AG20443 (cell line): ENCODE measurements around the gene RTN4RL1.

Experiments used
- DNase-seq: peaks from one replicate; pipeline ENCODE4 v3.0.0; 2012; ENCODE audit warnings: low spot score, mixed read lengths

RTN4RL1 gene

DNA sequence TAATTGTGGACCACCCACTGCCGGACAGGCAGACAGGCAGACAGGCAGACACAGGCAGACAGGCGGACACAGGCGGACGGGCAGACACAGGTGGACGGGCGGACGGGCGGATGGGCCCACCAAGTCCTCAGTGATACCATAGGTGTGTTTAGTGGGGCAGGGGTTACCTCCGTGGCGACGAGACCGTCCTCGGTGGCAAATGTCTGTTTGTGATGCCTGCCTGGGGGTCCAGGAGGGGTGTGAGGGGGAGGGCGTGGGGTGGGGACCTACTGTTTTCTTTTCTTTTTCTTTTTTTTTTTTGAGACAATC, 76.7 kb downstream of the RTN4RL1 start:
- no peak for DNase-seq

DNA sequence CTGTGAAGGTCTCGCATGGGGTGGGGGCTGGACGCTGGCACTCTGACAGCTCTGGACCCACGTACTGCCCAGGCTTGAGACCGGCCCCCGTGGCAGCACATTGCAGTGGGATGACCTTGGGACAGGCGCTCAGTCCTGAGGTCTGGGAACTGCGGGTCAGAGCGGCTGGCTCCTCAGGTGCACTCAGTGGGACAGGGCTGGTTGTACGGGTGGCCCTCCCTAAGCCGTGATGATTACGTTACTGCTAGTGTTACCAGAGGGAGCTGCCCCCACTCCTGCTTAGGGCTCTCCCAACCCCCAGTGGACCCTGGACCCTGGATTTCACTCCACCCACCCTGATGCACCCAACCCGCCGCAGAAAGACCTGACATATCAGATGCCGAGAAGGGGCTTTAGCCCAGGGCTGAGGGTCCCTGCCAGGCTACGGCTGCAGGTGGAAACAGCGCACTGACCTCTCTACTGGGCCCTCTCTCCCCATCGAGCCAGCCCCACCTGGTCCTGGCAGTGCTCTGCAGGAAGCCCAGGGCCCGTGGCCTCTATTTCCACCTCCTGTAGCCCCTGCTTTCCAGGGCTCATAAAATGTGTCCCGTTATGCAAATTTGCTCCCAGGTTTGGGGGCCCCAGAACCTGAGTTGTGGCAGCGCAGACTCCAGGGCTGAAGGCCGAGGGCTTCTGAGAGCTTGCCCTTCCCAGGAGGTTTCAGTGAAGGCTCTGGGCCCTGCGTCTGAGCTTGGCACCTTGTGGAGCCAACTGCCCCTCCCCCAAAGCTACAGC, 77.2 kb downstream of the RTN4RL1 start:
- DNase-seq, result no peak

DNA sequence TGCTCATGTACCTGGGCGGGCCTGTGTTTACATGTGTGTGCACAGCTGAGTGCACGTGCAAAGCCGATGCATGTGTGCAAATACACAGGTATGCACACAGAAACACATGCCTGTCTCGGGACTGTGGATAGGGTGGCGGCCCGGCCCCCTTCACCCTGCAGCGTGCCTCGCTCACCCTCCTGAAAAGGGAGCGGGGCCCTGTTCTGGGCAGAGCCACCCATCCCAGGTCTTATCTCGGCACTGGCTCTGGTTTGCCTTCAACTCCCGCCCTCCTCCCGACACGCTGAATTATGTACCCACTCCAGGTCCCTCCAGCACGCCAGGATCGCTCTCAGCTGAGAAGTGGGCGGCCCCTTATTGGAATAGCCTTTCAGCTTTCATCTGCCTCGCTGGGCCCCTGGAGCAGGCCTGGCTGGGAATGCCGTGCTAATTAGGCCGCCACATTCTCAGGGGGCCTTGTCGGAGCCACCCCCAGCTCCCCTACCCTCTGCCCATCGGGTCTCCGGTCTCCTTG, 77.8 kb downstream of the RTN4RL1 start:
- no peak for DNase-seq

DNA sequence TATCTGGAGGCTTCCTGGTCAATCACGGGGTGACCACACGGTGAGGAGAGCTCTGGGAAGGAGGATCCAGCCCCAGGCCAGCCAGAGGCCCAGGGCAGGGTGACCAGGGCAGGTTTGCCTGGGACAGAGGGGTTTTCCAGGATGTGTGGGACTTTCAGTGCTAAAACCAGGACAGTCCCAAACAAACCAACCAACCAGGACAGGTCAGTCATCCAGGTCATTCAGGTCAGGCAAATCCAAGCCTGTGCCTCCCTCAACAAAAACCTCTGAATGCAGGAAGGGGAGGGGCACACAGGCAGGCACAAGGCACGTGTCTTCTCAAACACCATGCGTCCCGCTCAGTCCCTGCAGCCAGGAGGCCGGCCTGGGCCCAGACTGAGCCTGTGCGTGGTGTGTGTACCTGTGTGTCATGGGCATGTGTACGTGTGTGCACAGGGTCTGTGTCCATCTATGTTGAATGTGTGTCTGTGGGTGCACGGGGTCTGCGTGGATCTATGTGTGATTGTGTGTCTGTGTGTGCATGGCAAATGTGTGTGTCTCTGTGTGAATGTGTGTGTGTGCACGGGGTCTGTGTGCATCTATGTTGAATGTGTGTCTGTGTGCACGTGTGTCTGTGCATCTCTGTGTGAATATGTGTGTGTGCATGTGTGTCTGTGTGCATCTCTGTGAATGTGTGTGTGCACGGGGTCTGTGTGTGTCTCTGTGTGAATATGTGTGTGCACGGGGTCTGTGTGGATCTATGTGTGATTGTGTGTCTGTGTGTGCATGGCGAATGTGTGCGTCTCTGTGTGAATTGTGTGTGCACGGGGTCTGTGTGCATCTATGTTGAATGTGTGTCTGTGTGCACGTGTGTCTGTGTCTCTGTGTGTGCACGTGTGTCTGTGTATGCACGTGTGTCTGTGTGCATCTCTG, 78.9 kb downstream of the RTN4RL1 start:
- DNase-seq, result no peak

DNA sequence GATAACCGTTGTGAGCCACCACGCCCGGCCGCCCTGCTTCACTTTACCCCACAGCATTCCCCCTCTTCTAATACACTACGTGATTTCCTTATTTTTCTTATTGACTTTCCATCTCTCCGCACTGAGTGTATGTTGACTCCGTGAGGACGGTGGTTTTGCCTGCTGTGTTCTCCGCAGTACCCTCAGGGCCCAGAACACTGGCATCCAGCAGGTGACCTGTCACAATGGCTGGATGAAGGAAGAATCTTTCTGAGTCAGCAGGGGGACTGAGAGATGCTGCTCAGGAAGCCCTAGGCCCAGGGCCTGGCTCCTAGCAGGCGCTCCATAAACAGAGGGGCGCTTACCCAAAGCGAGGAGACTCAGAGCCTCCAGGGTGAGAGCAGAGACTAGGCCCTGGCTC, 79.5 kb downstream of the RTN4RL1 start:
- DNase-seq, result no peak

DNA sequence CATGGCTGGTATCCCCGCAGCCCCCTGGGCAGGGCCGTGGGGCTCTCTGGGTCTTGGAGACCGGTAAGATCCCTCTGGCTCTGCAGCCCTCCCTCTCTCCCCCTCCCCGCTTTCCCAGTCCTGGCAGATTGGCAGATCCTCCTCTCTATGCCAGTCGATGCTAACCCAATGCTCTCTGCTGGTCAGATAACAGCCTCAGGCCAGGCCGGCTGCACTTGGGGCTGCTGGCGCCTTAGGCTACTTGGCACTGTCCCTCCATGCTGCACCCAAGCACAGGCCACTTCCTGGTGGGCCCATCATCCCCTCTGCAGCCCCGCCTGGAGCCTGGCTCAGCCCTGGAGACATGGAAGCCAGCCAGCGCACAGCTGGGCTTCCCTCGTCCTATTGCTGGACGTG, 81.7 kb downstream of the RTN4RL1 start:
- DNase-seq, result no peak

DNA sequence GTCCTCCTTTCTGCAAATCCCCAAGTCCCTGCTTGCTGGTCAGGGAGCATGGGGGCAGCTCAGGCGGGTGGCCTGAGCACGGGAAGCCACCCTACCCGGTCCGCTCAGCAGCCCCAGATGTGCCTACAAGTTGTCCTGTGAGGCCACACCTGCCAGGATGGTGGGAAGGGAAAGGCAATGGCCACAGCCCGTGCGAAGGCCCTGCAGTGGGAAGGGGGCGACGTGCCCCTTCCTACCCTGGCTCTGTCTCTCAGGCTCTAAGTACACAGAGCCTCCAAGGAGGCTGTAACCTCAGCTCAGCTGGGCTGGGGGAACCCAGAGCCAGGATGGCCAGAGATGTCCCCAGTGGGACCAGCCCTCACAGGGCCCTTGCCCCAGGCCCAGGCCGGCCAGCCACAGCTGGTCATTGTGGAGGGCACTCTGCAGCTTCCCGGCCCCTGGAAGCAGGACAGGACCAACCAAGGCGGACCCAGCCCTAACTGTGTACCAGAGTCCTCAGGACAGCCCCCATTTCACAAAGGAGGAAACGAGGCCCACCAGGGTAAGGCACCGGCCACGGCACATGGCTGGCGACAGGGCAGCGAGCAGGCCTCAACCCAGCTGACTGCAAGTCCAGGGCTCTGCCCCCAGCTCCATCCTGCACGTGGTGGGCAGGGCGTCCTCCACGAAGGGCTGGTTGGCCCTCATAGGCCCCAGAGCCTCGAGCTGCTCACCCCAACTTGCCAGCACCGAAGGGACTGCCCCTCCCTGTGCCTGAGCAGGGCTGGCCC, 82.3 kb downstream of the RTN4RL1 start:
- no peak for DNase-seq

DNA sequence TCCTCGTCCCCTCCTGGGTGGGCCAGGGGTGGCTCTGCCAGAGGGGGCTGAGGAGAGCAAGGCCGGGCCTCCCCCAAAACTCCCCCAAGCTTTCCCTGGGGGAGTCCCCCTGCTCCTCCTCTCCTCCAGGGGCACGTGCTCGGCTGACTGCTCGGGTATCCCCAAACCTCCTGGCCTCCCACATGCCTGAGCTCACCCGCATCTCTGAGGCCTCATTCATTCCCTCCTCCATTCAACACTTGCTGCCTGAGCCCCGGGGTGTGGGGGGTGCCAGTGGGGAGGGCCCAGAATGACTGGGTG, 83.1 kb downstream of the RTN4RL1 start:
- DNase-seq, result no peak

DNA sequence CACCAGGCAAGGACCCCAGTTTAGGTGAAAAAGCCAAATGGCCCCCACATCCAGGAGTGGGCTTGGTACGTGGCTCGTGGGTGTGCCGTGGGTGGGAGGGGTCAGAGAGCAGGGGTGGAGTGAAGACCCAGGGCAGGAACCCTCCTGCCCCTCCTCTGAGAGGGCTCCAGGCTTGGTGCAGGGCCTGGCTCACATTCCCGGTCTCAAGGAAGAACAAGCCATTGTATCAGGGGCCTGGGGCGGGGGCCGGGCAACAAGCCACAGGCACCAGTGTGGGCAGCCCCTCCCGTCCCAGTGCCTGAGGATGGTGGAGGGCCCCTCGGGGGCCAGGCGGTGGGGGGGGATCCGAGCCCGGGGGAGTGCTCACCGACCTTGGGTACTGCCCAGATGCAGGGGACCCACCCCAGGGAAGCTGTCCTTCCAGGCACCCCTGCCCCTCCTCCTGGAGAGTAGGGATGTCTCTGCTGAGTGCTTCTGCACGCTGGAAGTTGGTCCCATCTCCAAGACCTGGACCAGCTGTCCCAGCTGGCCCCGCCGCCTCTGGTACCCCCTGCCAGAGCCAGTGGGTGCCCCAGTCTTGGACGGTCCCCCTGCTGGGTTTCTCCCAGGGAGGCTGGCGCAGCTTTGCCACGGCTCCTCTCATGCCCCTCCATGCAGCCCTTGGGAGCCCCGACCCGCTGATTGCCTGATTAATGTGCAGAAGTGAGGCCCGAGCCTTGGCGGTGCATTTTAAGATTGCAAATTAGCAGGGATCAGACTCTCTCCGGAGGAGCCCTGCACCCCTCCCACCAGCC, 83.7 kb downstream of the RTN4RL1 start:
- DNase-seq, result no peak

DNA sequence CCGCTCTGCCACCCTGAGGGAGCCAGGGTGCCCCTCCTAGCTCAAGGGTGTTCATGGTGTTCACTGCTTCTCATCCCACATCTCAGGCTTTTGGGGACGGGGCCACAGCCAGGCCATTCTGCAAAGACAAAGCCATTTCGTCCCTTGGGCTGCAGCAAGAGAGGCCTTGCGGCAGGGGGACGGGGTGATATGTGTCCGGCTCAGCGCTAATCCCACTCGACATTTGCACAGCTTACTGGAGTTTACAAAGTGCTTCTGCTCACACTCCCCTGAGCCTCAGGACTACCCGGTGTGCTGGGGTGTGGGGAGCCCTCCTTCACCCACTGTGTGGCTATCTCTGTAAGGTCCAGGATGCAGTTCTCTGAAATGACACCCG, 84.3 kb downstream of the RTN4RL1 start:
- DNase-seq, result no peak

DNA sequence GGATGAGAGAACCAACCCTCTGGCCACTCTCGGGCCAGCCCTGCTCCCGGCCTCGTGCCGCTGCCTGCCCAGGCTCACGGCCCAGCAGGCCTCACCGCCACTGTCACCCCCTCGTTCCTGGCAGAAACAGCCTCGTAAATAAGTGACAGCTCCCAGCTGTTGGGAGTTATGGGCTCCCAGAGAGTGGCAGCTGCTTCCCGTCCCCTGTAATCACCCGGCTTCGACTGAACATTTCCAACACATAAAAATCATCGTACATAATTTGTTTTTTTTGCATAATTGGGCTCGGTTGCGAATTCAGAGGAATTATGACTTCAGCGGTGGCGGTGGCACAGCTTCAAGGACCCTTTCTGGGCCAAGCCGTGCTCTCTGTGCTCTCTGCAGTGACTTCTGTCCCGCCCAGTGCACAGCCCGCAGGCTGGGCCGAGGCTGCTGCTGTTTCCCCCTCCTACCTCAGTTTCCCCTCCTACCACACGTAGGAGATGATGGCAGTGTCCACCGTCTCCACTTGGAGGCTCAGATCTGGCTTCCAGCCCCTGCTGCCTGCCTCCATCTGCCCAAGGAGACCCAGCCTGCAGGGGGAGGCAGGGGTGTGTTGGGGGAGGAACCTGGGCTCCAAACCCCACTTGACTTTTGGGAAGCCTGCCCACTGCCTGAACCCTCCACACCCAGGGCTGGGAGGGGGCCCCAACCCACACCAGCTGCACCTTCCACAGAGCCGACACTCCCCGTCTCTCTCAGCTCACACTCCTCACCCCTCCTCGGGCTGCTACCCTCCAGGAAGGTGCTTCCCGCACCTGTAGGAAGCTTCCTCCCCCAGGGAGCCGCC, 84.9 kb downstream of the RTN4RL1 start:
- no peak for DNase-seq

DNA sequence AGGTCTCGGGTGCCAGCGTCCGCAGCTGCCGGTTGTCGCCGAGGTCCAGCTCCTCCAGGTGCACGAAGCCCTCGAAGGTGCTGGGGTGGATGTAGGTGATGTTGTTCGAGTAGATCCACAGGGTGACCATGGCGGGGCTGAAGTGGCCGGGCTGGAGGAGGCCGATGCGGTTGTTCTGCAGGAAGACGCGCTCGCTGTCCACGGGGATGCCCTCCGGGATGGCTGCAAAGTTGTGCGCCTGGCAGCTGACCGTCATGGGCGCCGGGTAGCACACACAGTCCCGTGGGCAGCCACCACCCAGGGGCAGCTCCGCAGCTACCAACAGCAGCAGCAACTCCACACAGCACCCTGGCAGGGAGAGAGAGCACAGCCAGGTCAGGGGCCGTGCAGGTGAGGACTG, 87.7 kb downstream of the RTN4RL1 start:
- DNase-seq, result no peak

DNA sequence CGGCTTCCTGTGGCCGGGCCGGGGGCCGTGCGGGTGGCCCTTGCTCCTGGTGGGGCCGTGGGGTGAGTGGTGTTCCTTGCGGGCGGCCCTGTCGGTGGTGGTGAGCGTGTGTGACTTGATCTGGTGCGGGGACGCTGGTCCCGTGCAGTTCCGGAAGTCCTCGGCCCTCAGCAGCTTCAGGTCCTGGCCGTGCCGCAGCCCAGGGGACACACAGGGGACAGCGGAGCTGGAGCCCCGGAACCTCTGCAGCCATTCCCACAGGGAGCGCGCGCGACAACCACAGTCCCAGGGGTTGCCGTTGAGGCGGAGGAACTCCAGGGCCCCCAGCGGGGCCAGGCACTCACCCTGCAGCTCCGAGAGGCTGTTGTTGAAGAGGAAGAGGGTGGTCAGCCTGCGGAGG, 88.4 kb downstream of the RTN4RL1 start:
- DNase-seq, result no peak

DNA sequence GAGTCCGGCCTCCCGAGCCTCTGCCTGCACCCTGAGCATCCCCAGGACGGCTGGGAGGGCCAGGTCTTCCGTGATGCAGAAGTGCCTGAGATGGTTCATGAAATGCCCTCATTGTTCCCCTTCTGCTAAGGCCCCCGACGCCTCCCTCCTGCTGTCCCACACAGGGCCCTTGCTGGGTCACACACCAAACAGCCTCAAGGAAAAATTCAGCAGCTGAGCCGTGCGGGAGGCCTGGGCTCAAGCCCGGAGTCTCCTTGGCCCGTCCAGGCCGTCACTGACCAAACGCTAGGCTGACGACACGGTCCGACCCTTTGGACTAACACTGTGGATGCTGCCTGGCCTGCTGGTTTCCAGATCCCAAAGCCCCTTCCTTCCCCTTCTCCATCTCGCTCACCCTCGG, 90.2 kb downstream of the RTN4RL1 start:
- no peak for DNase-seq

DNA sequence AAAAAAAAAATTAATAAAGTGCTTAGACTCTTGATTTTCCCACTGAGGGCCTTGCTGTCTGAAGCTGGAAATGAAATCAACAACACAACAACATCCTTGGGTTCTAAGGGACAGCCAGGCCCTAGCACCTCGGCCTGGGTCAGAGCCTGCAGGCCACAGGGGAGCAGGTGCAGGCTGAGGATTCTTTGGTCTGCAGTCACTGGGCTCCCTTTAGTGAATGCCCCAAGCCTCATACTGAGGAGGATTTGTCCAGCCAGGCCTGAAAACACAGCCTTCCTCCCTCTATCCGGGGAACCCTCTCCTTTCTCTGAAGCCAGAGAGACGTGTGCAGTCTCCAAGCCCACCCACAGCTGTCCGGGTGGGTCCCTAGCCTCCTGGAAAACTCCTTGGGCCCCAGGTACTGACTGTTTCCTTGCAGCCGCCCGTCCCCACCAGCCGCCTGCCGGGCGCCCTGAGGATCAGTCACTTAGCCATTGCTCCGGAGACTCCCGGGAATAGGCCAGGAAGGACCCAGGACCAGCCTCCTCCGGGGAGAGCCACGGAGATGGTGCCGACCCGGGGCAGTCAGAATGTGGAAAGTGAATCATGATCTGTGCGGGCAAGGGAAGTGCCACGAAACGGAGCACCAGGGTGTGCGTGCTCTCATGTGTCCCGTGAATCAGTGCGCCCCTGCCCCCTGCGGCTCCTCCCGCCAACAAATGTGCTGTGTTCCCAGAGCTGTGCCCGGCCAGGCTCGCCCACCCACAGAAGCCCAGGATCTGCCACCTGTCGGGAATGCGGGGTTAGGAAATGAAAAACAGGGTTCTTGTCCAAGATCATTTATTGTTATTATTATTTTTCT, 91.0 kb downstream of the RTN4RL1 start:
- DNase-seq, result no peak

DNA sequence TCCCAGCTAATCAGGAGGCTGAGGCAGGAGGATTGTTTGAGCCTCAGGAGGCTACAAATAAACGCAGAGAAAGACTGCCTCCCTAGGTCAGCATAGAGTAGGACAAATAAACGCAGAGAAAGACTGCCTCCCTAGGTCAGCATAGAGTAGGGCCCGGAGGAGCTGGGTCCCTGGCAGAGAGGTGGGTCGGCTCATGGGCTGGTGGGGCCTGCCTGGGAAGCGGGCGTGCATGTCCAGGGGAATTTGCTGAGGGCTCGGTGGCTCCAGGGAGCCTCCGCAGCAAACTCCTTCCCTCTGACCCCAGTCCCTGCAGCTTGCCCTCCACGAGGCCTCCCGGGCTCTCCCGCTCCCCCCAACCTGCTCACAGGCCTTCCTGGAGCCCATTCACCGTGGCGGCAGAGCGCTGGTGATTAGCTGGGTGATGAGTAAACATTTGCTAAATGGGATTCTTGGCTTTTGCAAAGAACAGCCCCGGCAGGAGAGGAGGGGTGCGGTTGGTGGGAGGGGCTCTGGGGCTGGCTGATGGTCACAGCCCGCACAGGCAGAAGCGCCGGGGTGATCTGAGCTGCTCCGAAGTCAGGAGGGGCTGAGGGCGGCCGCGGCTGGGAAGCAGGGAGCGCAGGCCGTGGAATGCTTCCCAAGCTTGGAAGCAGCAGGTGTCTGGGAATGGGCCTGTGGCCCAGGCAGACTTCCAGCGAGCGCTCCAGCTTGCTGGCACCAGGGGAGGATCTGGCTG, 93.1 kb downstream of the RTN4RL1 start:
- DNase-seq, result peak; percentile 61

DNA sequence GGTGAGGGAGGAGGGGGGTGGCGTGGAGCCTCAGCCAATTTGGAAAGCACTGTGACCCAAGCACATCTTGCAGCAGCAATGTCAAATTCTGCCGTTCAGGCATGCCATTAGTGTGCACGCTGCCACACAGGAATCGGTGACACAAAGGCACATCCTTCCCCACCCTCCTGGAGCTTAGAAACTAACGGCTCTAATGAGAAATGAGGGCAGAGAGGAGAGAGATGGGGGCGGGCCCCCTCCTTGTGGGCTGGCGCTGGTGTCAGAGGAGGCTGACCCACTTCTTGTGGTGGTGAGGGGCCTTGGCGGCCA, 94.8 kb downstream of the RTN4RL1 start:
- no peak for DNase-seq

DNA sequence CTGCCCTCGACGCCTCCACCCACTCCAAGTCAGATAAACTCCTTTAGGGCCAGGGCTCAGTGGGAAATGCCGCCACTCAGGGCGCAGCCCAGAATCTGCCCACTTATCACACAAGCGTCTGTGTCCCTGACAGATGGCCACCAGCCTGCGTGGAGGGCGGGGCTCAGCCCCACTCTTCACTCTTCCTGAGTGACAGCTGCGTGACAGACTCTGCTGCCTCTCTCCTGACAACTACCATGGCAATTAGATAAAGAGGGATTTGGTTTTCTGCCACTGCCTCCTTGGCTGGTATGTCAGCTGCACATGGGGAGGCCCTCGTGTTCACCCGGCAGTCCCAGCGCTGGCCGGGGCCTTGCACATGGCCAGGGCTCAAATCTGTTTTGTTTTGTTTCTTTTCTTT, 96.2 kb downstream of the RTN4RL1 start:
- peak; percentile 19 for DNase-seq

DNA sequence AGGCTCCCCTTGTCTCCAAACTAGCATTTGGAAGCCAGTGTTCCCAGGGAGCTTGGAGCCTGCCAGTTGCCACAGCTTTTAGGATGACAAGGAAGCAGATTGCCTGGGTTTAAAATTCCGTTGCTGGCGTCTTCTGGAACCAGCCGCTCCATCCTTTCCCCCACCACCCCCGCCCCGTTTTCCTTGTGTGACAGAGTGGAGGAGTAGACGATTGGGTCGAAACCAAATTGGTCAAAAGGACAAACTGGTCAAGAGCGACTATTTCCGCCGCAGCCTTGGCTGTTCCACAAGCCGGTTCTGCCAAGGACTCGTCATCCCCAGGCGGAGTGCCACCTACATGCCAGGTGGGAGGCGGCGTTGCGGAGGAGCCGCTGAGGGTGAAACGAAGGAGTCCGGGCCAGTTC, 104.2 kb downstream of the RTN4RL1 start:
- DNase-seq, result no peak

DNA sequence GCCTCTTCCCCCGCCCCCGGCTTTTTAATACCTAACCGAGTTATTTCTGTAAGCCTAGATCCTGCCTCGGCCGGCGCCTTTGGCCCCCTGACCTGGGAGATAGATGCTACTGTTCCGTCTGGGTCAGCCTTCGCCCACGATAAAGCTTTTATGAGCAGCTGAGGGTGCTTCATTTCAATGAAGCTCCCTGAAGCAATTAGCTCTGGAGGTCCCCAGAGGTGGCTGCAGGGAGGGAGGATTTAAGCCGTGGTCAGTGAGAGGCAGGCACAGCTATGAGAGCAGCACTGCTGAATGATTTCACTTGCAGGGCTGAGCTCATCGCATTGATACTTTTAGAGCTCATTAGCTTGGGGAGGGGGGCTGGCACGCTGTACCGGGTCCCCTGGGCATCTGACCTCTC, 105.9 kb downstream of the RTN4RL1 start:
- DNase-seq, result no peak
